ENCODE measurements around the gene MARK2.

DNA sequence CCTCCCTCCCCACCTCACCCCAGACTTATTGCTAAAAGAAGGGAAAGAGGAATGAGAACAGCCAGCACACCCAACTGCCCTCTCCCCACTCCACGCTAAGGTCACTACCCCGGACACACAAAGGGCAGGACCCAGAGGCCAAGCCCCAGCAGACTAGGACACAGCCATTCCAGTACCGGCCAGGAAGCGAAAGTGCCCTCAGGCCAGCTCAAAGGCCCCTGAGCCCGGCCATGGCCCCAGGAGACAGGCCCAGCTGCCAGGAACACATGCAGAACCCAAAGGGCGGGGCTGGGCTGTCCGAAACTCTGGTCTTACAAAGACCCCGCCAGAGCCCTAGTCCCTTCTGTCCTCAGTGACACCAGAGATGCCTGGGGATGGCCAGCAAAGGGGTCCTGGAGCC, 72.5 kb downstream of the MARK2 start:
- TF ChIP-seq CTCF (optimal IDR thresholded peaks at IDR 0.05 in 1 of 3, IDR thresholded peaks at IDR 0.05 in 1 of 3, conservative IDR thresholded peaks at IDR 0.05 in 1 of 3; ENCODE audit: extremely low read depth in 1 of 3, insufficient read depth in 2 of 3, low read length in 3 of 3) (no peak), EZH2 (IDR thresholded peaks at IDR 0.05; ENCODE audit: low read length) (no peak)

All from keratinocyte (primary cell).